ENCODE results near the gene PLXNA4. TPM values are rescaled to one million over a fixed set of nuclear protein-coding genes. Genes with fewer than 3 reads are reported as not detected.

Gene PLXNA4
- polyA plus RNA-seq, 3 donors, result 12.1 to 14.9 (median 14.6) TPM

DNA sequence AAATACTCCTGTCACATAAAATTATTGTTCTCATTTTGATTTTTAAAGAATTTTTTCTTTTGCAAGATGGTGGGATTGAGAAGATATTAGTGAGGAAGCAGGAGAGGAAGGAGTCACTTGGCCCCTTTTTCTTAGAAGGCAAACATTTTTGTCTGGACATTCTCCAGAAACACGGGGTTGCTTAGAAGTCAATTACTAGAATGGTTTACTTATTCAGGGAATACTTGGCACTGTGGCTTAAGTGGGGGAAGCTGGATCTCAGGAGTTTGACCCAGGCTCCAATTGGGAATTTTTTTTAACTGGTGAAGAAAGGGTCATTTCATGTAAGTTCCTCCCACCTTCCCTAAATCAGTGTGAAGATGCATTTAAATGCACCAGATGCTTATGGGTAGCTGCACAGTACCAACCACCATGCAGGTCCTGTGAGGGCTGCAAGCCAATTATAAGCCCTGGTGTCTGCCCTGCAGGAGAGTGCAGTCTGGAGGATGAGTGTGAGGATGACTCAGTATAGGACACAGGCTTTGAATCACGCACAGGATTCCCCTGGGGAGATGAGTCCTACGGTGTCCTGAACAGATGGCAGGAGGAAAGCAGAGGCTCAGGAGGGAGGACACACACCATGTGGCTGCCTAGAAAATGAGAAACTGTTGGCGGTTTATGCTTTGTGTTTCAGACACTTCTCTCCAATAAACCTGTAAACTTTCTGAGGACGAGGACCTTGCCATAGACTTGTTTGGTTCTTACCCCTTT is 299.1 kb downstream of the PLXNA4 start:
- DNase-seq (ENCODE audit: extremely low read depth in 1 of 11, low read depth in 9 of 11, low spot score in 4 of 11), result peak in 2 of 11 donors; percentile 11 to 45

DNA sequence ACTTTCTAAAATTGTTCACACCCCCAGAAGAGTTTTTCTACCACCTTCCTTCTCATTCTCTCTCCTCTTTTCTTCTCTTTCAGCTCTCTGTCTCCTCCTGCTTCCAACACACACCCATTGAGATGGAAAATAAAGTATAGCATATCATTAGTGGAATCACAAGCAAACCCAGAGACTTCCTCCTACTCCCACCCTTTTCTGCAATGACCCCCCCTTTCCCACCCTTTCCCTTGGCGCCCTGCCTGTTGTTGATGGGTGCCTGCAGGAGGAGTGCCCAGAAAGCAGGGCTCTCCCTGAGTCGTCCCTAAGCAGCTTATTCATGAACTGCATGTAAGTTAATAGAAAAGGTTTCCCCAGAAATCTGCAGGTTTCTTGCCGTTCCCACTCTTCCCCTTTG is 300.0 kb downstream of the PLXNA4 start:
- DNase-seq (ENCODE audit: extremely low read depth in 1 of 11, low read depth in 9 of 11, low spot score in 4 of 11), result no peak

DNA sequence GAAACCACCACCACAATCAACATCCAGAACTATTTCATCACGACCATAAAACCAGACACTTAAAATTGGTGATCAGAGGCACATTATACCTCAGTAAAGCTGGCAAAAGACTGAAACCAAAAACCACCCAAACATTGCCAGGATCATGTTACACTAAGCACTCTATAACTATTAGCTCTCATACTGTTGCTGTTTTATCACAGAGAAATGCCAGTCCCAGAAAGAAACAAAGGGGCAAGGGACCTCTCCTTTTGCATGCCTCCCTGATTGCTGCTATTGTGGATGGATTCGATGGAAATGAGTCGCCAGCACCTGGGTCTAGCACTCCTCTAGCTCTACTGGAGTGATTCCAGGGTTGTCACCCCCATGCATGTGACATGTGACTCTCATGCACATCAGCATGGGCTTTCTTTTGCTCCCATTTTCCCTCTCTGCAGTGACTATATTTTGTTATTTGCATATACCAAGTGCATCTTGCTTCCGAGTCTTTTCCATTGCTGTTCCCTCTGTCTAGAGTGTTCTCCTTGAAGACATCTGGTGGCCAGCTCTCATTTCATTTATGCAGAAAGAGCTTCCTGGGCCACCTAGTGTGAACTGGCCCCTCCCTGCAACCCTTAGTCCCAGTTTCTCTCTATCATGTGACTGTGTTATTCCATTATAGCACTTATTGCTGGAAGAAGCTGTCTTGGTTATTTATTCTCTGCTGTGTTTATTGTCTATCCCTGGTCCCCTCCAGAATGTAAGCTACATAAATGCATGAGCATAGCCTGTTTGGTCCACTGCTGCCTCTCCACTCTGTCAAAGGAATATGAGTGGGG is 300.6 kb downstream of the PLXNA4 start:
- no peak for DNase-seq (ENCODE audit: extremely low read depth in 1 of 11, low read depth in 9 of 11, low spot score in 4 of 11)

DNA sequence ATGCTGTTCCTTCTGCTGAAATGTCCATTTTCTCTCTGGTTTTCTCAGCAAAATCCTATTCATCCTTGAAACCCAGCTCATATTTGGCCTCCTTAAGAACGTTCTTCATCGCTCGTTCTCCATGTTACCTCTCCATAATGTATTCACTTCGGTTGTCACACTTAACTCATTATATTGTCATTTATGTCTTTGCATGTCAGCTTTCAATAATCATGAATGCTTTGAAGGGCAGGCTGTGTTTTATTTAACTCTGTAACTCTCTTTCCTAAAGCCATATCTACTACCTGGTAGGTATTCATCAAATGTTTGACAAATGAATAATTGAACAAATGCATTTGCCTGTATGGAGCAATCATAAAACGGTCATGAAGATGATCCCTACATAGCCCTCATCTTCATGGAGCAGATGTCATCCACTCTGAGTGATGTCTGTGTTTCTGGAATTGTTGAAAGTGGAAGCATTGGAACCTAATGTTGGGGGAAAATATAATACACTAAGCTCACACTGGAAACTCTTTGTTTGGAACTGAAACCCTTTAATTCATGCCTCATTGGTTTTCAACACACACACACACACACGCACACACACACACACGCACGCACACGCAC is 303.4 kb downstream of the PLXNA4 start:
- no peak for DNase-seq (ENCODE audit: extremely low read depth in 1 of 11, low read depth in 9 of 11, low spot score in 4 of 11)

DNA sequence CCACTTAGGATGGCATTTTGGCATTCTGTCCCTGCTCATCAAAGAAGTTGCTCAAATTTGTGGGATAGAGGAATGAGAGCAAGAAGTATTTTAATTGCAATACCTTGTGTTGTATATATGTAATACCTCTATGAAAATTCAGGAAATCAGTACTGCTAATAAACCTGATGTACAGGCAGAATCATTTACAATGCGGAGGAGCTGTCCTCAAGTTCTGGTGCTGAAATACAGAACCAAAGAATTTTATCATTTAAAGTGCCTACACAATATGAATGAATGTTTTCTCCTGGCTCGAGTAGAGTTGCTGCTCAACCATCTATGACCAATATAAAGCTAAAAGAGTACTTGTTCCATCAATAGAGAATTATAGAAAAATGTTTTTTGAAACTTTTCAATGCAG is 305.8 kb downstream of the PLXNA4 start:
- DNase-seq (ENCODE audit: extremely low read depth in 1 of 11, low read depth in 9 of 11, low spot score in 4 of 11), result peak in 5 of 11 donors; percentile 41 to 51 (median 45)

DNA sequence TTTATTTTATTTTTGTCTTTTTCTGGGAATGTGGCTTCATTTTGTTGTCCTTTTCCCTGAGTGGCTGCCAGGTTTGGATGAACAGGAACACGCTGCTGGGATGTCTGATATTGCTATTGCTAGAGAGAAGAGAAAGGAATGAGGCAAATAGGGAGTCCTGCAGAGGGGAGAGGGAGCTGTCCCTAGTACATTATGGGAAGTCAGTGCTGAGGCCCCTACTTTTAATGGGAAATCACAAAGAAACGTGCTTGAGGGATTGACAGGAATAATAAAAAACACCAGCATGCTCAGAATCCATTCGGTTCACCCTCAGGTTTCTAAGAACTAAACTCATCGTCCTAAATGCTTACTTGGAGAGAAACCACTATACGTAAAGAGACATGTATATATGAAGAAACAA is 306.6 kb downstream of the PLXNA4 start:
- DNase-seq (ENCODE audit: extremely low read depth in 1 of 11, low read depth in 9 of 11, low spot score in 4 of 11), result no peak

DNA sequence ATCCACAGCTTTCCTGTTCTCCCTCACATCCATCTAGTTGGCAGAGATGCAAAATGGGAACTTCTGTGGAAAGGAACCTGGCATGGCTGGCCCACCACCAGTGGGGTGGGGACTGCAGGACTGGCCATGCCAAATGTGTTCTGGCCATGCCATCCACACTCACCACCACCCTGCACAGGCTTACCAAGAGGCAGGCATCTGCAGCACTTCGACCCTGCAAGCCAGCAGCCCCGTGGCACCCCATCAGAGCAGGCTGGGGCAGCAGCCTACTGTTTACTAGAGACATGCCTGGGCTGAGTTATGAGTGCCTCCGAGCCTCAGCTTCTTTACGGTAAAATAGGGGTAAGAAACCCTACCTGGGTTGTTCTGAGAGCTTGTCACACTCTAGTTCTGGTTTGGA is 313.1 kb downstream of the PLXNA4 start:
- DNase-seq (ENCODE audit: extremely low read depth in 1 of 11, low read depth in 9 of 11, low spot score in 4 of 11), result no peak

DNA sequence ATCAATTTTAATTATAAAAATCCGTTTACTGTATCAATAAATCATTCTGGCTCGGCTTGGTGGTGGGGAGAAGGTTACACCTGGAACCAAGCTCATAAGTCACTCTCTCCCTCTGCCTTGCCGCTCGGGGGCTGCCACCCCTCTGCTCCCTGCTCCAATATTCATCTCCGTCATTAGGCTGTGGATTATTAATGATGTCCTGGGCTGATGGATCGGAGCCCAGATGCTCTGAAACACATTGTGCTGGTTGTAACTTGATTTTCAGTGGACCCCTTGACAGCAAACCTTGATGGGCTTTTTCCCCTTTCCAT is 314.2 kb downstream of the PLXNA4 start:
- DNase-seq (ENCODE audit: extremely low read depth in 1 of 11, low read depth in 9 of 11, low spot score in 4 of 11), result no peak

DNA sequence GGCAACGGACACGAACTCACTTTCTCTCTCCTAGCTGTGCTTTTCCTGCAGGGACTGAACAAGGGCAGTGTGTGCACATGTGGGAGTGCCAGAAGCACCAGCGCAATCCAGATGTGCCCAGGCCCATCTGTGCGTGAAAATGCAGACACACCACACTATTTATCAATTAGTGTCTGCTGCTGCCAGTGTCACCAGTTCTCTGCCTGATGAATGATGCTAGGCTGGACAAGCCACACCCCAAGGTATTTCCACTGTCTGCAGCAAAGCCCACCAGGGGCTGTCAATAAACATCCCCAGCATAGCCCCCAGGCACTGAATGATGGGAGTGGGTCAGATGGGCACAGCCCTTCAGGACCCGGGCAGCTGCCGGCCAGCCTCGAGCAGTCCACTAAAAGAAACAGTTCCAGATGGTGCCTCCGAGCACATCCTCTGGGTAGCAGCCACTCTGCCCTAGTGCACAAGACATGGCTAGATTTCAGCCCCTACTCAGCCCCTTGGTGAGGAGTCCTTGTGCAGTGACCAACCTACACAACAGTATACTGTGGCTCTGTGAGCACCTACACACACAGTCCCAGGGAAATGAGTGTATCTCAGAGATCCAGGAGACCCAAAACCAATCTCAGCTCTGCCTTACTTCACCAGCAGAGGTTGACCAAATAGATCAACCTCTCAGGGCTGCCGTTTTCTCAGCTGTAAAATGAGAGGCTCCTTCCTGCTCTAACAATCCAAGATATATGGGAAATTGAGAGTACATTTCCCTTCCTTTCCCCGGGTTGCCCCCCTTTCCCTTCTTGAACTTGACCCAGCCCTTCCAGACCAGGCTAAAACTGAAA is 314.7 kb downstream of the PLXNA4 start:
- no peak for DNase-seq (ENCODE audit: extremely low read depth in 1 of 11, low read depth in 9 of 11, low spot score in 4 of 11)

DNA sequence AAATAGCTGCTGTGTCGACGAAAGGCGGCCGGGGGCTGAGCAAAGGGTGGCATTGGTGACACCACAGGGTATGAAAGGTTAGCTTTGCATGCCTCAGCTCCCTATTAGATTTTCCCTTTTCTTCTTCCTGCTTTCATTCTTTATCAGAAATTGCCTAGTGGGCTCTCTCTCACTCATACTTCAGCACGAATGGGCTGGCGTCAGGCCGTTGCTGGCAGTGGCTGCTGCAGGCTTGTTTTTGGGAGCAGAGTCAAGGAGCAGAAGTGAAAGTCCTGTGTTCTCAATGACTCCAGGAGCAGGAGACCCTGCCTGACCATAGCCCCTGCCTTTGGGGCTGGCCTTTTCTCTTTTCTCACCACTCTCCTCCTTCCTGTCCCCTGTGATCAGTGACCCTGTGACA is 318.0 kb downstream of the PLXNA4 start:
- DNase-seq (ENCODE audit: extremely low read depth in 1 of 11, low read depth in 9 of 11, low spot score in 4 of 11), result no peak

DNA sequence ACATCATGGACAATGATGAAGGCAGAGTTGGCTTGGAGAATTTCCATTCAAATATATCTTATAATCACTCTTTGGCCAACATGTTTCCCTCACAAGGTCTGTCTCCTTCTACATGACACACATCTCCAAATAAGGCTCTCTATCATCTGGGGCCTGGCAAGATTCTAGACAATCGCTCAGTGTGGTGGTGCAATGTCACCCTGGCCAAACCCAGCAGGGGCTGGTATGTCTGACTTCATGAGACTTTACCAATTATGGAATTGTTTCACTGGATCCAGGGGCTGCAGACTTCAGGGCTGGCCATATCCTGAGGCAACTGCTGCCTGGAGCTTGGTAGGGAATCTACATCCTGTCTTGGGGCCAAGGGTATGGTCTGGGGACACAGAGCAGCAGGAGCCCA is 319.0 kb downstream of the PLXNA4 start:
- no peak for DNase-seq (ENCODE audit: extremely low read depth in 1 of 11, low read depth in 9 of 11, low spot score in 4 of 11)

DNA sequence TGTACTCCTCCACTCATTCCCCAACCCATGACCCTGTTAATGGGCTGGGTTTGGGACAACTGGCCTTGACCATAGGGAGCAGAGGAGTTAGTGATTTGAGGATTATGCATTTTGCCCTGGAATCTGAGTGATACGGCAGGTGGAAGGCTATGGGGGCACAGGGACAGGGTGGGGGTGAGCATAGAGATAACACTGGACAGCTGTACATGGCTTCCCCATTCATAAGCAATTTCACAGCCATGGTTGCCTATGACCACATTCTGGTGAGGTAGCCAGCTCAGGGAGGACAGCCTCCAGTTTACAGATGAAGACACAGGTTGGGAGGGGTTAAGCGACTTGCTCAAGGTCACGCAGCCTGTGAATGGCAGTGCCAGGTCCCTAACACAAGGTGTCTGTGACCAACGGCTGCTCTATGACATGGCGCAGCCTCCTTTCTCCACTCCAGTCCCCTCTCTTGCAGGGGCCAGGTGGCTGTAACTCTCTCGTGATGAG is 319.5 kb downstream of the PLXNA4 start:
- DNase-seq (ENCODE audit: extremely low read depth in 1 of 11, low read depth in 9 of 11, low spot score in 4 of 11), result no peak

DNA sequence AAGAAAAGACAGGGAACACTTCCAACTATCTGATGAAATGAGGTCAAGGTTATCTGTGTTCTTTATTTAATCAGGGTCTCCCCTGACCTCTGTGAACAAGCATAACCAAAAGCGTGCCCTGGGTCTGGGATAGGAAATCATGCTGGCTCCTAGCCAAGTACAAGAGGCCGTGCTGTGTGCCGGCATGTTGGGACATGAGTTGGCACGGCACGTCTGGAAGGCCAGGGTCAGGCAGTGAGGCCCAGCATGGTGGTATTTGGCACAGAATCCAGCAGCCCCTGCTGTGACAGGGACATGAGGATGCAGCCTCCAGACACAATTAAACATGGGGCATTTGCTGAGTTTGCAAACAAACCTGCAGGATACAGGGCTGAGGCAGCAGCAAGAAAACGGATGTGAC is 320.4 kb downstream of the PLXNA4 start:
- no peak for DNase-seq (ENCODE audit: extremely low read depth in 1 of 11, low read depth in 9 of 11, low spot score in 4 of 11)

DNA sequence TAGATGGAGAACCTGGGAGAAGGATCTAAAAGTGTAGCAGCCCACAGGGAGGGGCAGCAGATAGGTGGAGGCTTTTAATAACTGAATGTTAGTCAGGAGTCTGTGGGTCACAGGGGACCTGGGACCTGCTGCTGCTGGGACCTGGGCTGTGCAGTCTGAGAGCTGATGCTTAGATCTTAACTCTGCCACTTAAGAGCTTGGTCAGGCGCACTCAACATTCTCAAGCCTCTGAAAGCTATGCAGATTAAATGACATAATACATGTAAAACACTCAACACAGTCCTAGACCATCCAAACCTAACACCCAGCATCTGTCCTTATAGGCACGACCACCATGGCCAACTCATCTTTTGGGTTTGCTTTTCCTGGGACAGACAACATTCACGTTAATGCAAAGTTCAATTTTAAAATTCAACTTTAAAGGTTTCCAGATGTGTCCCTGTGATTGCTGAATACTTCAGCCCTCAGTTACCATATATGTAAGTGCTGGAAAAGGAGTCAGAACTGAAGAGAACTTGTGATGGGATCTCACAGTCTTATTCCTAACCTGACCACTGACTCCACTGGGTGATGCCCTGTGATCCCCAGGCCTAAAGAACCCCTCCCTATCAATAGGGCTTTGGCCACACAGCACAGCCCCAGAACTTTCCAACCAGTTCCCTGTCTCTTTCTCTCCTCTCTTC is 321.0 kb downstream of the PLXNA4 start:
- no peak for DNase-seq (ENCODE audit: extremely low read depth in 1 of 11, low read depth in 9 of 11, low spot score in 4 of 11)

DNA sequence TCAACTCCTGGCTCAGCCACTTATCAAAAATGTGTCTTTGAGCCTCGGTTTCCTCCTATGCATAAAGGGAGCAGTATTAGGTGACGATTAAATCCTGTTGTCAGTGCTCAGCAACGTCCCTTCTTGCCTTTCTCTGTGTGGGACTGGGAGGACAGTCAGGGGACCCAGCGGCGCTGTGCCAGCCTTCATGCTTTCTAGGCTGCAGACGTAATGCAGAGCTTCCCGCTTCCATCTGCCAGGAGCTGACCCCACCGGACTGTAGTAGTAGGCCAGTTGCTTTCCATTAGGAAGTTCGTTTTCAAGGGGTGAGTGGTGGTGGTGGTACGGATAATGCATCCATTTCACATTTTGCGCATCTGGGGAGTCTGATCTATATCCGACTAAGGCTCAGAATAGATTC is 321.8 kb downstream of the PLXNA4 start:
- no peak for DNase-seq (ENCODE audit: extremely low read depth in 1 of 11, low read depth in 9 of 11, low spot score in 4 of 11)

DNA sequence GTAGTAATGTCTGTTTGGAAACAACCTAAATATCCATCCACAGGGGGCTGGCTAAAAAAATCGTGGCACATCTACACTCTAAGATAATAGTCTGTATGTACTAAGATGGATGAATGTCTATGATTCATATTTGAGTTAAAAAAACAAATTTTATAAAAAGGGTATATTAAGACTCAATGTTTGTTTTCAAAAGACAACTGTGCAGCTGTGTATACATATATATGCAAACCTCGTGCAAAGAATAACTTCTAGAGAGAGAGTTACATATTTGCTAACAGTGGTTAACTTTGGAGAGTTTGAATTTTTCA is 323.5 kb downstream of the PLXNA4 start:
- no peak for DNase-seq (ENCODE audit: extremely low read depth in 1 of 11, low read depth in 9 of 11, low spot score in 4 of 11)

DNA sequence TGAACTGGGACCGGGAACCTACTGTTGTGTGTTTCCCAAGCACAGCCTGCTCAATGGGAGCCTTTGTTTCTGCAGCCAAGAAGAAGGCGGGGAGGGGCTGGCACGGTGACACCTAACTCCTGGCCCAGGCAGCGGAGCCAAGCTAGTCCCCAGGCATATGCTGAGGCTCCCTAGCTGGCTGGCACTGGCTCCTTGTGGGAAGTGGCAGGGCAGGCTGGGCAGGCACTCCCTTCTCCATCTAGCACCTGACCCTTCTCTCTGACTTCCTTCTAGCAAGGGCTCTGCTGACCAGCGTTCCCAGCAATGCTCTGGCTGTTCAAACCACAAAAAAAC is 325.0 kb downstream of the PLXNA4 start:
- no peak for DNase-seq (ENCODE audit: extremely low read depth in 1 of 11, low read depth in 9 of 11, low spot score in 4 of 11)

DNA sequence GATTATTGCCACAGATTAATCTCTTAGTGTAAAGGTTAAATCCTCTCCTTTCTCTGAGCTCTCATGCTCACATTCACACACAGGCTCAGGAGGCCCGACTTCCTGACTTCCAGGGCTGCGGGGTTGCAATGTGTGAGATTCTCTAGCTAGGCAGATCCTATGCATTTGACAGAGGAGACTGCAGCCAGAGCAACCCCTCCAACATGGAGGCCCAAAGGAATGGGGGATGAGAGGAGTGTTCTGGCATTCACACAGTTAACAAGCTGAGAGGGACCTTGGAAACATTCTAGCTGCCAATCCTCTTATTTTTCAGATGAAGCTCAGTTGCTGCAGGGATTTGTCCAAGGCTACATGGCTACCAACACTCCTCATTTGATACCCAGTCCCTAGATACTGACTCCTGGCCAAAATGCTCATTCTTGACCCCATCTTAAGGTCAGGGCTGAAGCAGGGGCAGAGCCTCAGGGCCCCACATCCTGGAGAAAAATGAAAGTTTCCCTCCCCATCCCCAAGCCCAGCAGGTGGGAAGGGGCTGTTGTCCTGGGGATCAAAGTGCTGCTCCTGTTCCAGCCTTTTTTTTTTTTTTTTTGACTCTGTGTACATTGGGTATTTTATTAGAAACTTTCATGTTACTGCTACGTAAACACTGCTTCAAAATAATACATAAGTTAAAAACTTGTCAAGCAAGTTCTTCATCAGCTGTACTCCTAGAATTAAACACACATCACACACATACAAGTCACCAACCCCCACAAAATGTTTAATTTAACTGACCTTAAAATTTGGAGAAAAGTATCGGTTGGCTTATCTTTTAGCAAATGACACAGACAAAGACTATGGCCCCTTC is 325.6 kb downstream of the PLXNA4 start:
- no peak for DNase-seq (ENCODE audit: extremely low read depth in 1 of 11, low read depth in 9 of 11, low spot score in 4 of 11)

Measured in renal cortex interstitium (tissue), 11 donors.